HuH-7 (cell line): ENCODE results near the gene EMC1.
"Not testable (repeated sequence)": the region's sequence is repeated elsewhere in the genome, so short reads cannot be mapped to it uniquely, and the experiment has no call there.

Experiments used
- DNase-seq: peaks from one replicate; pipeline ENCODE4 v3.0.0; 2011; ENCODE audit warnings: low spot score

The EMC1 gene

GRCh38 chr1:19251305-19252196, at the start of gene EMC1, which contains the start of gene MRTO4:
Gene EMC1, minus strand, starts transcription at chr1:19251524. Its CDS starts 15 bp downstream, at chr1:19251509.
Gene MRTO4, plus strand, starts transcription at chr1:19251805. Its CDS starts 31 bp downstream, at chr1:19251836.
- peak; percentile 85 for DNase-seq

GRCh38 chr1:19300211-19300610, 48.9 kb upstream of the EMC1 start:
- no peak for DNase-seq

GRCh38 chr1:19294638-19295037, 43.3 kb upstream of the EMC1 start:
- DNase-seq, result no peak

- no peak for DNase-seq
These were observed 37.9 kb upstream of the EMC1 start for GRCh38 chr1:19289244-19289643.

GRCh38 chr1:19288324-19289241, 37.3 kb upstream of the EMC1 start, which contains the start of gene AKR7A3:
Gene AKR7A3, minus strand, starts transcription at chr1:19288770. Its CDS starts 61 bp downstream, at chr1:19288709.
- DNase-seq, result not testable (repeated sequence)

GRCh38 chr1:19287436-19288185, 36.3 kb upstream of the EMC1 start:
- no peak for DNase-seq

GRCh38 chr1:19285807-19286206, 34.5 kb upstream of the EMC1 start:
- not testable (repeated sequence) for DNase-seq

- not testable (repeated sequence) for DNase-seq
These were observed 34.0 kb upstream of the EMC1 start for GRCh38 chr1:19285366-19285765.

- DNase-seq, result no peak
These were observed 33.6 kb upstream of the EMC1 start for GRCh38 chr1:19284881-19285280.

- DNase-seq, result no peak
These were observed 32.6 kb upstream of the EMC1 start for GRCh38 chr1:19283891-19284290.

- no peak for DNase-seq
These were observed 23.3 kb upstream of the EMC1 start for GRCh38 chr1:19274636-19275035.

- not testable (repeated sequence) for DNase-seq
These were observed 22.7 kb upstream of the EMC1 start for GRCh38 chr1:19273844-19274531.

- no peak for DNase-seq
These were observed 22.0 kb upstream of the EMC1 start for GRCh38 chr1:19273106-19273843.

- DNase-seq, result no peak
These were observed 20.7 kb upstream of the EMC1 start for GRCh38 chr1:19272064-19272463.

GRCh38 chr1:19270343-19270730, 19.0 kb upstream of the EMC1 start:
- DNase-seq, result not testable (repeated sequence)

- DNase-seq, result peak; percentile 44
These were observed 18.4 kb upstream of the EMC1 start for GRCh38 chr1:19269427-19270342.

- DNase-seq, result no peak
These were observed 17.1 kb upstream of the EMC1 start for GRCh38 chr1:19268445-19268844.

GRCh38 chr1:19262744-19263143, 11.4 kb upstream of the EMC1 start:
- no peak for DNase-seq

- no peak for DNase-seq
These were observed 10.7 kb upstream of the EMC1 start for GRCh38 chr1:19262047-19262446.
